ENCODE results near the gene MADCAM1.

Gene MADCAM1

DNA sequence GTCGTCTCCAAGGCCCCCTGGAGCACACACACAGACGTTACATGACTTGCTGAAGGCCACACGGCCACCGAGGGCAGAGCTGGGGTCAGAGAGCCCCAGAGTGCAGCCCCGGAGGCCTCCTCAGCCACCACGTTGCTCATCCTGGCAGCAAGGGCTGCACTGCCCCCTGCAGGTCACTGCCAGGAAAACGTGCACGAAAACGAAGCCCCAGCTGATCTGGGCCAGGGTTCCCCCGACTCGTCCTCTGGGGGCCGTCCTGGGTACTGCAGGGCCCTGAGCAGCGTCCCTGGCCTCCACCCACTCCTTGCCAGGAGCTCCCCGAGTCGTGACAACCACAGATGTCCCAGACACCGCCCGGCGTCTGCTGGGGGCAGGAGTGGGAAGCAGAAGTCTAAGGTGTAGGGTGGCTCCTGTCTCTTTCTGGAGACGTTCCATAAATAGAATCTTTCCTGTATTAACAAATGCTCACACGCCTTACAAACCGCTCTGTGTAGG is 14.4 kb downstream of the MADCAM1 start:
- H2BK12ac ChIP-seq (ENCODE audit: low read length): peak overlapping the region; percentile 67
- WGBS, 2 donors (ENCODE audit: extremely low coverage in 2 of 2, insufficient read length in 2 of 2, insufficient replicate concordance in 1 of 2): no CpG with 5 or more reads among the region's 21 CpGs
- H2AK5ac ChIP-seq (ENCODE audit: low read depth, low read length): peak overlapping the region; percentile 73
- no peak overlapping the region for H3K9ac ChIP-seq (ENCODE audit: low read depth, low read length, poor library complexity)
- no peak overlapping the region for H3K23ac ChIP-seq (ENCODE audit: low read depth, low read length, poor library complexity)
- peak overlapping the region; percentile 26 for H2BK5ac ChIP-seq (ENCODE audit: low read length)
- peaks cover 11 to 18% of the 10 kb centered on the region in 2 donors for H3K36me3 ChIP-seq (replicated peaks in 1 of 2; ENCODE audit: control insufficient read depth in 2 of 2, insufficient read depth in 2 of 2, low read length in 2 of 2)
- no peak overlapping the region for H3K14ac ChIP-seq (ENCODE audit: low read length)
- peaks cover 13% of the 10 kb centered on the region for H3K79me1 ChIP-seq (ENCODE audit: low read depth, low read length)
- peak overlapping the region; percentile 70 for H2BK15ac ChIP-seq (ENCODE audit: low read length)
- H2AFZ ChIP-seq (ENCODE audit: low read length): no peak overlapping the region
- peak; percentile 88 for DNase-seq (ENCODE audit: low spot score)
- H3K4me1 ChIP-seq (ENCODE audit: control insufficient read depth in 2 of 2, insufficient read depth in 1 of 2, low read depth in 1 of 2, low read length in 2 of 2): peaks cover 19 to 24% of the 10 kb centered on the region in 2 donors
- H3K9me3 ChIP-seq (replicated peaks in 1 of 2; ENCODE audit: control insufficient read depth in 2 of 2, insufficient read depth in 1 of 2, low read depth in 1 of 2, low read length in 2 of 2): peaks cover 0 to 8% of the 10 kb centered on the region in 2 donors
- peak overlapping the region; percentile 84 for H3K18ac ChIP-seq (ENCODE audit: low read length)
- H4K91ac ChIP-seq (ENCODE audit: low read depth, low read length, poor library complexity): no peak overlapping the region
- H3K27ac ChIP-seq (replicated peaks; ENCODE audit: low read length): peak overlapping the region; percentile 67
- H4K8ac ChIP-seq (ENCODE audit: low read depth, low read length): no peak overlapping the region
- no peak overlapping the region for H3K4ac ChIP-seq (ENCODE audit: low read length)
- peak overlapping the region; percentile 38 for H3K4me2 ChIP-seq (ENCODE audit: insufficient read depth, low read length, poor library complexity, severe bottlenecking)
- no peak overlapping the region for H3K4me3 ChIP-seq (ENCODE audit: low read length in 2 of 2)
- H2BK120ac ChIP-seq (ENCODE audit: low read depth, low read length): no peak overlapping the region
- H3K27me3 ChIP-seq (ENCODE audit: control insufficient read depth in 3 of 3, insufficient read depth in 3 of 3, low read depth in 1 of 3, low read length in 3 of 3): peaks cover 0 to 2% (median 0%) of the 10 kb centered on the region in 3 experiments

- no peak overlapping the region for H2BK15ac ChIP-seq (ENCODE audit: low read length)
- peaks cover 13% of the 10 kb centered on the region for H3K79me1 ChIP-seq (ENCODE audit: low read depth, low read length)
- no peak for DNase-seq (ENCODE audit: low spot score)
- H2BK12ac ChIP-seq (ENCODE audit: low read length): peak overlapping the region; percentile 24
- peaks cover 11 to 18% of the 10 kb centered on the region in 2 donors for H3K36me3 ChIP-seq (replicated peaks in 1 of 2; ENCODE audit: control insufficient read depth in 2 of 2, insufficient read depth in 2 of 2, low read length in 2 of 2)
- H4K8ac ChIP-seq (ENCODE audit: low read depth, low read length): no peak overlapping the region
- H3K18ac ChIP-seq (ENCODE audit: low read length): peak overlapping the region; percentile 86
- WGBS, 2 donors (ENCODE audit: extremely low coverage in 2 of 2, insufficient read length in 2 of 2, insufficient replicate concordance in 1 of 2): no CpG with 5 or more reads among the region's 30 CpGs
- peak overlapping the region; percentile 38 for H3K4me2 ChIP-seq (ENCODE audit: insufficient read depth, low read length, poor library complexity, severe bottlenecking)
- H2BK120ac ChIP-seq (ENCODE audit: low read depth, low read length): no peak overlapping the region
- peaks cover 0 to 2% (median 0%) of the 10 kb centered on the region in 3 experiments for H3K27me3 ChIP-seq (ENCODE audit: control insufficient read depth in 3 of 3, insufficient read depth in 3 of 3, low read depth in 1 of 3, low read length in 3 of 3)
- H3K9ac ChIP-seq (ENCODE audit: low read depth, low read length, poor library complexity): no peak overlapping the region
- H3K23ac ChIP-seq (ENCODE audit: low read depth, low read length, poor library complexity): peak overlapping the region; percentile 61
- H3K4ac ChIP-seq (ENCODE audit: low read length): no peak overlapping the region
- peak overlapping the region; percentile 10 for H2AK5ac ChIP-seq (ENCODE audit: low read depth, low read length)
- H3K27ac ChIP-seq (replicated peaks; ENCODE audit: low read length): peak overlapping the region; percentile 73
- H2AFZ ChIP-seq (ENCODE audit: low read length): no peak overlapping the region
- peak overlapping the region; percentile 26 for H2BK5ac ChIP-seq (ENCODE audit: low read length)
- H3K4me1 ChIP-seq (ENCODE audit: control insufficient read depth in 2 of 2, insufficient read depth in 1 of 2, low read depth in 1 of 2, low read length in 2 of 2): peaks cover 18 to 24% of the 10 kb centered on the region in 2 donors
- no peak overlapping the region for H3K4me3 ChIP-seq (ENCODE audit: low read length in 2 of 2)
- no peak overlapping the region for H3K14ac ChIP-seq (ENCODE audit: low read length)
- H3K9me3 ChIP-seq (replicated peaks in 1 of 2; ENCODE audit: control insufficient read depth in 2 of 2, insufficient read depth in 1 of 2, low read depth in 1 of 2, low read length in 2 of 2): peaks cover 0 to 8% of the 10 kb centered on the region in 2 donors
- no peak overlapping the region for H4K91ac ChIP-seq (ENCODE audit: low read depth, low read length, poor library complexity)
Measured at GRCh38 chr19:511101-511851, 15.0 kb downstream of the MADCAM1 start.

- Histone ChIP-seq H3K36me3 (replicated peaks in 1 of 2; ENCODE audit: control insufficient read depth in 2 of 2, insufficient read depth in 2 of 2, low read length in 2 of 2) (peaks cover 11 to 18% of the 10 kb centered on the region in 2 donors), H2AK5ac (ENCODE audit: low read depth, low read length) (peak overlapping the region; percentile 90), H3K9ac (ENCODE audit: low read depth, low read length, poor library complexity) (no peak overlapping the region), H4K91ac (ENCODE audit: low read depth, low read length, poor library complexity) (no peak overlapping the region), H4K8ac (ENCODE audit: low read depth, low read length) (no peak overlapping the region), H2BK120ac (ENCODE audit: low read depth, low read length) (peak overlapping the region; percentile 31), H2BK15ac (ENCODE audit: low read length) (peak overlapping the region; percentile 85), H3K18ac (ENCODE audit: low read length) (peak overlapping the region; percentile 83), H3K27ac (replicated peaks; ENCODE audit: low read length) (peak overlapping the region; percentile 54), H2AFZ (ENCODE audit: low read length) (peak overlapping the region; percentile 11), H3K4me3 (ENCODE audit: low read length in 2 of 2) (no peak overlapping the region), H3K23ac (ENCODE audit: low read depth, low read length, poor library complexity) (peak overlapping the region; percentile 93), H3K4me1 (ENCODE audit: control insufficient read depth in 2 of 2, insufficient read depth in 1 of 2, low read depth in 1 of 2, low read length in 2 of 2) (peaks cover 20 to 24% of the 10 kb centered on the region in 2 donors), H3K4ac (ENCODE audit: low read length) (no peak overlapping the region), H2BK5ac (ENCODE audit: low read length) (peak overlapping the region; percentile 53), H3K79me1 (ENCODE audit: low read depth, low read length) (peaks cover 13% of the 10 kb centered on the region), H3K9me3 (replicated peaks in 1 of 2; ENCODE audit: control insufficient read depth in 2 of 2, insufficient read depth in 1 of 2, low read depth in 1 of 2, low read length in 2 of 2) (peaks cover 0 to 8% of the 10 kb centered on the region in 2 donors), H3K27me3 (ENCODE audit: control insufficient read depth in 3 of 3, insufficient read depth in 3 of 3, low read depth in 1 of 3, low read length in 3 of 3) (peaks cover 0 to 2% (median 0%) of the 10 kb centered on the region in 3 experiments), H3K4me2 (ENCODE audit: insufficient read depth, low read length, poor library complexity, severe bottlenecking) (no peak overlapping the region), H2BK12ac (ENCODE audit: low read length) (peak overlapping the region; percentile 94), H3K14ac (ENCODE audit: low read length) (no peak overlapping the region)
- no peak for DNase-seq (ENCODE audit: low spot score)
- WGBS, 2 donors (ENCODE audit: extremely low coverage in 2 of 2, insufficient read length in 2 of 2, insufficient replicate concordance in 1 of 2): no CpG with 5 or more reads among the region's 62 CpGs
Measured at GRCh38 chr19:512547-513365, 16.5 kb downstream of the MADCAM1 start.

Measured in neuronal stem cell (in vitro differentiated cells).